Measurements from ENCODE around the gene MCC.

The MCC gene

DNA sequence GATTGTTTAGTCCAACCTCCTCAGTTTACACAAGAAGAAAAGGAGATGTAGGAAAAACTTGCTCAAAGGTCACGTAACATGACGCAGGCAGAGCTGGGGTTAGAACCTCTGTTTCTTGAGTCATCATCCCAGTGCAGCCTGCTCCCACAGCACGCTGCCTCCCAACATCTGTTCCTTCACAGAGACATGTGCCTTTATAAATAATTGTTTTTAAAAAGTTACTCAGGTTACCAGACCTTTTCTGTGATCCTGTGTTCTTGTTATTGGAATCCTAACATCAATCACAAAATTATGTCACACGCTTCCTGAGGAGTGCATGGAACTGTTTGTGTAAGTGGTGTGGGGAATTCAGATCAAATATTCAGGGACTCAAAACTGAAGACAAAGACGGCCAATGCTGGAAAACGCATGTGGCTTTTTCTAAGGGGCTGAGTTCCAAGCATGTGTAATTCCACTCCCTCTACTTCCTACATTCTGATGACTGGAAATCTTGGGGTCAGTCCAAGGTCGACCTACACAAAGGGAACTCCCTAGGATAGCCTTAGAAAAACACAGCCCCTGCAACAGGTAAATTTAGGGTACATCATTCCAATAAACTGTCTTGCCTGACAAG, 237.8 kb downstream of the MCC start:
- Histone ChIP-seq H3K23ac (ENCODE audit: low read length) (no peak overlapping the region), H3K79me1 (ENCODE audit: low read length) (peaks cover 28% of the 10 kb centered on the region), H3K4me1 (ENCODE audit: control insufficient read depth, low read depth, low read length) (peaks cover 17% of the 10 kb centered on the region), H2BK15ac (replicated peaks; ENCODE audit: low read depth) (no peak overlapping the region), H2AK5ac (ENCODE audit: low read length) (no peak overlapping the region), H3K56ac (ENCODE audit: low read length) (peak overlapping the region; percentile 22), H3K79me2 (ENCODE audit: control insufficient read depth, insufficient read depth, low read length) (peaks cover 35% of the 10 kb centered on the region), H4K8ac (ENCODE audit: low read depth, low read length) (no peak overlapping the region), H3K4me3 (ENCODE audit: low read length) (no peak overlapping the region), H4K5ac (ENCODE audit: low read length) (no peak overlapping the region), H3K27me3 (ENCODE audit: insufficient read depth, low read length, poor library complexity) (no peaks in the 10 kb centered on the region), H3K4ac (ENCODE audit: low read depth, low read length) (no peak overlapping the region), H3K27ac (ENCODE audit: low read depth, low read length) (no peak overlapping the region), H3K4me2 (ENCODE audit: low read length) (no peak overlapping the region), H2BK120ac (ENCODE audit: low read depth, low read length) (no peak overlapping the region), H3K9ac (ENCODE audit: low read length) (no peak overlapping the region), H3K18ac (ENCODE audit: low read length) (no peak overlapping the region), H2BK5ac (ENCODE audit: low read length) (no peak overlapping the region), H3K36me3 (ENCODE audit: control insufficient read depth, insufficient read depth, low read length) (no peaks in the 10 kb centered on the region)
- DNase-seq = no peak
- no CpG with 5 or more reads among the region's 7 CpGs for WGBS (ENCODE audit: extremely low coverage, insufficient coverage, low lambda C conversion rate)

DNA sequence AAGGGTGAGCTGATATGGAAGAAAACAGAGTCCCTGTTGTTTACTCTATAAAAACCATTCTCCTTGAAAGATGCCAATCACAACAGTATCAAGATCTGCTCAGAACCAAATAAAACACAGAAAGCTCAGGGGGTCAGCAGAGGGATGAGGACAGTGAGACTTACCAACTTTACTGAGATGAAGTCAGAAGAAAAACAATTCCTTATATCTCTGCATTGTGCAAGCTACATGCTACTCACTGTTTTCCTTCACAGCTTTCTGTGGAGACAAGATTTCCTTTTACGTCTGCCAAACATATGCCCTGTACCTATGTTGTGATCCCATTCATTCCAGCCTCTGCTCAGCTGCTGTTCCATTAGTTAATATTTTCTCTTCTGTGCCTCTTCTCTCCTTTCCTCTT, 239.0 kb downstream of the MCC start:
- WGBS (ENCODE audit: extremely low coverage, insufficient coverage, low lambda C conversion rate) = no CpG with 5 or more reads among the region's 1 CpG

DNA sequence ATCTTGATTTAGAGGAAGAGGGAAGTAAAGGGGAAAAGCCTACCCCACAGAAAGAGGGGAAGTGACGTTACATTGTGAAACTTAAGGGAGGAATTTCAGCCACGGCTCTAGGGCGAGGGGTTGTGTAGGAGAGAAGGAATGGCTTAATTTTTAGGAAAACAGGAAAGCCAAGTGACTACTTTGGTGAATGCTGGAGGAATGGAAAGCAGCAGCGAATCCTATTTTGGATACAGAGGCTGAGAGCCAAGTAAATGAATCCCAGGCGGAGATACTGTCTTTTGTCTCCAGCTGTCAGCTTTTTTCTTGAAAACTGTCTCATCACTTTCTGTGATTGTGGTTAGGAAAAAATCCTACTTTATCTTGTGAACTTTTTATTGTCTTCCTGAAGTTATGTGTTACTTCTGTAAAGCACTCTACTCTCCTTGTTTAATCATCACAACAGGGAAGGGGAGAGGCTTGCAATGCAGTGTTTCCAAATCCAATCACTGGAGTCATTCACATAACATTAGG, 241.8 kb downstream of the MCC start:
- H3K4me3 ChIP-seq (ENCODE audit: low read length) = no peak overlapping the region
- H3K4ac ChIP-seq (ENCODE audit: low read depth, low read length) = no peak overlapping the region
- H3K9ac ChIP-seq (ENCODE audit: low read length) = peak overlapping the region; percentile 43
- H3K27ac ChIP-seq (ENCODE audit: low read depth, low read length) = peak overlapping the region; percentile 54
- no peaks in the 10 kb centered on the region for H3K36me3 ChIP-seq (ENCODE audit: control insufficient read depth, insufficient read depth, low read length)
- H3K18ac ChIP-seq (ENCODE audit: low read length) = no peak overlapping the region
- H3K27me3 ChIP-seq (ENCODE audit: insufficient read depth, low read length, poor library complexity) = no peaks in the 10 kb centered on the region
- H2BK15ac ChIP-seq (replicated peaks; ENCODE audit: low read depth) = peak overlapping the region; percentile 80
- H2BK5ac ChIP-seq (ENCODE audit: low read length) = peak overlapping the region; percentile 51
- peak overlapping the region; percentile 52 for H3K56ac ChIP-seq (ENCODE audit: low read length)
- H3K23ac ChIP-seq (ENCODE audit: low read length) = no peak overlapping the region
- peak overlapping the region; percentile 86 for H2BK120ac ChIP-seq (ENCODE audit: low read depth, low read length)
- no peak overlapping the region for H2AK5ac ChIP-seq (ENCODE audit: low read length)
- H3K79me2 ChIP-seq (ENCODE audit: control insufficient read depth, insufficient read depth, low read length) = peaks cover 38% of the 10 kb centered on the region
- WGBS (ENCODE audit: extremely low coverage, insufficient coverage, low lambda C conversion rate) = no CpG with 5 or more reads among the region's 5 CpGs
- H3K79me1 ChIP-seq (ENCODE audit: low read length) = peaks cover 26% of the 10 kb centered on the region
- peak; percentile 64 for DNase-seq
- peaks cover 28% of the 10 kb centered on the region for H3K4me1 ChIP-seq (ENCODE audit: control insufficient read depth, low read depth, low read length)
- H3K4me2 ChIP-seq (ENCODE audit: low read length) = no peak overlapping the region
- H4K5ac ChIP-seq (ENCODE audit: low read length) = no peak overlapping the region
- H4K8ac ChIP-seq (ENCODE audit: low read depth, low read length) = no peak overlapping the region

More for the DNA sequence above, 239.0 kb downstream of the MCC start:
- DNase-seq = no peak
- no peak overlapping the region for H3K56ac ChIP-seq (ENCODE audit: low read length)
- no peak overlapping the region for H3K4me3 ChIP-seq (ENCODE audit: low read length)
- no peak overlapping the region for H2AK5ac ChIP-seq (ENCODE audit: low read length)
- H2BK120ac ChIP-seq (ENCODE audit: low read depth, low read length) = no peak overlapping the region
- H3K4ac ChIP-seq (ENCODE audit: low read depth, low read length) = no peak overlapping the region
- no peak overlapping the region for H4K5ac ChIP-seq (ENCODE audit: low read length)
- no peak overlapping the region for H4K8ac ChIP-seq (ENCODE audit: low read depth, low read length)
- H2BK5ac ChIP-seq (ENCODE audit: low read length) = no peak overlapping the region
- H3K9ac ChIP-seq (ENCODE audit: low read length) = no peak overlapping the region
- no peak overlapping the region for H3K27ac ChIP-seq (ENCODE audit: low read depth, low read length)
- H3K79me1 ChIP-seq (ENCODE audit: low read length) = peaks cover 28% of the 10 kb centered on the region
- H3K4me1 ChIP-seq (ENCODE audit: control insufficient read depth, low read depth, low read length) = peaks cover 21% of the 10 kb centered on the region
- H3K36me3 ChIP-seq (ENCODE audit: control insufficient read depth, insufficient read depth, low read length) = no peaks in the 10 kb centered on the region
- peaks cover 32% of the 10 kb centered on the region for H3K79me2 ChIP-seq (ENCODE audit: control insufficient read depth, insufficient read depth, low read length)
- no peak overlapping the region for H3K23ac ChIP-seq (ENCODE audit: low read length)
- H3K18ac ChIP-seq (ENCODE audit: low read length) = no peak overlapping the region
- H2BK15ac ChIP-seq (replicated peaks; ENCODE audit: low read depth) = no peak overlapping the region
- H3K27me3 ChIP-seq (ENCODE audit: insufficient read depth, low read length, poor library complexity) = no peaks in the 10 kb centered on the region
- H3K4me2 ChIP-seq (ENCODE audit: low read length) = no peak overlapping the region

DNA sequence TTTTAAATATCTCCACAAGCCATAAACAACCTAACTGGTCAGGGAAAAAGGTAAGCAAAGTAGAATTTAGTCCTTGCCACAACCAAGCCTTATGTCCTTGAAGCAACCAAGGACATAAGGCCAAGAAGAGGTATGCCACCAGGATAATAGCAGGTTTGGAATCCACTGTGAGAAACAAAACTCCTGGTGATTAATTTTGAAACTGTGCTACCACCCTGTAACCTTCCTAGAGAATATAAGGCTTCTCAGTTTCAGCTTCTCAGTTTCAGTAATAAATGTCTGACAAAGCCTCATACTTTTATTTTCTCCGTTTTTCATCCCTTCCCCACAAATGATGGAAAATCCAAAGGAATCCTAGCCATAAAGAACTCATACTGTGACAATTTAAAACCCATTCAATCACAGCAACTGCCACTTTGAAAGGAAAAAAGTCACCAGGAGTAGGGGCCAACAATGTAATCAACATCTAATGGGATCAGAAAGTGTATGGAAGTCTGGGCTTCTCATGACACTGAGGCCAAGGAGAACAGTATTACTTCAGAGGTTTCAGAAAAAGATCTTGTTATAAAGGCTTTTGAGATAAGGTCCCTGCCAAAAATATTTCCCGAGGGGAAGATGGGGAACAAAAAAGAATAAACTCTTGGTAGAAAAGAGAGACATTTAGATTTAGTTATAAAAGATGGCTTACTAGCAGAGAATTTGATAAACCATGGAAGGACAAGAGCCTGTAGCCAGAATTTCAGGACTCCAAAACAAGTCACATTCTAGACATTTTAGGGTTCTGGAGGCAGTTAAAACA, 242.6 kb downstream of the MCC start:
- H3K27ac ChIP-seq (ENCODE audit: low read depth, low read length) = peak overlapping the region; percentile 15
- WGBS (ENCODE audit: extremely low coverage, insufficient coverage, low lambda C conversion rate) = no CpG with 5 or more reads among the region's 2 CpGs
- no peaks in the 10 kb centered on the region for H3K36me3 ChIP-seq (ENCODE audit: control insufficient read depth, insufficient read depth, low read length)

DNA sequence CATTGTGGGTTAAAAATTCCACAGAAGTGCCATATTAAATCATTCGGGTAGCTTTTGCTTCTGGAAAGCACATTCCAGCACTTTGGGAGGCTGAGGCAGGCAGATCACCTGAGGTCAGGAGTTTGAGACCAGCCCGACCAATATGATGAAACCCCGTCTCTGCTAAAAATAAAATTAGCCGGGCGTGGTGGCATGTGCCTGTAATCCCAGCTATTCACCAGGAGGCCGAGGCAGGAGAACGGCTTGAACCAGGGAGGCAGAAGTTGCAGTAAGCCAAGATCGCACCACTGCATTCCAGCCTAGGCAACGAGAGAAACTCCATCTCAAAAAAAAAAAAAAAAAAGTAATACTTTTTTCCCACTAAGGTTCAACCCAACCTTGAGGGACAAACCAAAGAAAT, 243.3 kb downstream of the MCC start:
- H2BK15ac ChIP-seq (replicated peaks; ENCODE audit: low read depth) = no peak overlapping the region
- no peak overlapping the region for H3K27ac ChIP-seq (ENCODE audit: low read depth, low read length)
- no peak overlapping the region for H3K23ac ChIP-seq (ENCODE audit: low read length)
- H3K4me1 ChIP-seq (ENCODE audit: control insufficient read depth, low read depth, low read length) = peaks cover 28% of the 10 kb centered on the region
- H3K4me3 ChIP-seq (ENCODE audit: low read length) = no peak overlapping the region
- no peak overlapping the region for H4K8ac ChIP-seq (ENCODE audit: low read depth, low read length)
- H3K9ac ChIP-seq (ENCODE audit: low read length) = no peak overlapping the region
- H2AK5ac ChIP-seq (ENCODE audit: low read length) = no peak overlapping the region
- no peak overlapping the region for H2BK5ac ChIP-seq (ENCODE audit: low read length)
- peaks cover 26% of the 10 kb centered on the region for H3K79me1 ChIP-seq (ENCODE audit: low read length)
- H3K4me2 ChIP-seq (ENCODE audit: low read length) = no peak overlapping the region
- peak overlapping the region; percentile 59 for H3K4ac ChIP-seq (ENCODE audit: low read depth, low read length)
- no peak overlapping the region for H2BK120ac ChIP-seq (ENCODE audit: low read depth, low read length)
- no CpG with 5 or more reads among the region's 9 CpGs for WGBS (ENCODE audit: extremely low coverage, insufficient coverage, low lambda C conversion rate)
- DNase-seq = no peak
- H4K5ac ChIP-seq (ENCODE audit: low read length) = no peak overlapping the region
- H3K18ac ChIP-seq (ENCODE audit: low read length) = peak overlapping the region; percentile 62
- H3K56ac ChIP-seq (ENCODE audit: low read length) = no peak overlapping the region
- no peaks in the 10 kb centered on the region for H3K27me3 ChIP-seq (ENCODE audit: insufficient read depth, low read length, poor library complexity)
- H3K36me3 ChIP-seq (ENCODE audit: control insufficient read depth, insufficient read depth, low read length) = no peaks in the 10 kb centered on the region
- peaks cover 40% of the 10 kb centered on the region for H3K79me2 ChIP-seq (ENCODE audit: control insufficient read depth, insufficient read depth, low read length)

More for the DNA sequence above, 242.6 kb downstream of the MCC start:
- H3K4me3 ChIP-seq (ENCODE audit: low read length) = no peak overlapping the region
- H2BK5ac ChIP-seq (ENCODE audit: low read length) = peak overlapping the region; percentile 14
- peaks cover 27% of the 10 kb centered on the region for H3K79me1 ChIP-seq (ENCODE audit: low read length)
- DNase-seq = peak; percentile 70
- H2BK15ac ChIP-seq (replicated peaks; ENCODE audit: low read depth) = no peak overlapping the region
- H3K56ac ChIP-seq (ENCODE audit: low read length) = no peak overlapping the region
- H3K4ac ChIP-seq (ENCODE audit: low read depth, low read length) = no peak overlapping the region
- H3K4me1 ChIP-seq (ENCODE audit: control insufficient read depth, low read depth, low read length) = peaks cover 28% of the 10 kb centered on the region
- no peak overlapping the region for H4K8ac ChIP-seq (ENCODE audit: low read depth, low read length)
- H3K27me3 ChIP-seq (ENCODE audit: insufficient read depth, low read length, poor library complexity) = no peaks in the 10 kb centered on the region
- H3K18ac ChIP-seq (ENCODE audit: low read length) = no peak overlapping the region
- no peak overlapping the region for H3K23ac ChIP-seq (ENCODE audit: low read length)
- no peak overlapping the region for H3K9ac ChIP-seq (ENCODE audit: low read length)
- no peak overlapping the region for H2BK120ac ChIP-seq (ENCODE audit: low read depth, low read length)
- no peak overlapping the region for H3K4me2 ChIP-seq (ENCODE audit: low read length)
- H4K5ac ChIP-seq (ENCODE audit: low read length) = no peak overlapping the region
- H3K79me2 ChIP-seq (ENCODE audit: control insufficient read depth, insufficient read depth, low read length) = peaks cover 40% of the 10 kb centered on the region
- H2AK5ac ChIP-seq (ENCODE audit: low read length) = no peak overlapping the region

Measured in mesendoderm (in vitro differentiated cells).